HepG2 (cell line): Measurements from ENCODE around the gene OR2B2. TPM values are rescaled to one million over a fixed set of nuclear protein-coding genes. Genes with fewer than 3 reads are reported as not detected.

Source experiments
- CHD2 ChIP-seq: IDR thresholded peaks from 2 replicates; pipeline ENCODE4 v1.6.1; 2011; ENCODE audit warnings: low read depth, low read length, improper control_type of control experiment
- DDIT3 ChIP-seq: sonication (generic); formaldehyde crosslinking; IDR thresholded peaks from 2 replicates; pipeline ENCODE4 v1.4.0; 2020; ENCODE audit warnings: mild to moderate bottlenecking, missing genetic modification reagents
- ERF ChIP-seq: IDR thresholded peaks from 2 replicates; pipeline ENCODE4 v1.6.1; 2018; ENCODE audit warnings: missing biosample characterization, missing genetic modification reagents
- GATA4 ChIP-seq: sonication (generic); IDR thresholded peaks from 2 replicates; pipeline ENCODE4 v1.6.1; 2016; ENCODE audit warnings: antibody characterized with exemption, low read depth, borderline replicate concordance
- HIC2 ChIP-seq: sonication (generic); formaldehyde crosslinking; IDR thresholded peaks from 2 replicates; pipeline ENCODE4 v1.9.0; 2022; ENCODE audit warnings: low read depth, missing genetic modification reagents
- HINFP ChIP-seq: sonication (generic); formaldehyde crosslinking; IDR thresholded peaks from 2 replicates; pipeline ENCODE4 v1.4.0; 2020; ENCODE audit warnings: low read depth, mild to moderate bottlenecking, missing genetic modification reagents
- IKZF5 ChIP-seq: IDR thresholded peaks from 2 replicates; pipeline ENCODE4 v1.6.1; 2018; ENCODE audit warnings: missing genetic modification reagents, mild to moderate bottlenecking, missing compliant biosample characterization
- NONO ChIP-seq, 2 experiments: fragments of 450-650 bp in 1 of 2; sonication (generic) in 1 of 2; formaldehyde crosslinking in 1 of 2; IDR thresholded peaks in 1 of 2; conservative IDR thresholded peaks in 1 of 2; 2 replicates each; pipeline versions ENCODE4 v1.6.1 to v1.8.0; 2017 to 2022; ENCODE audit warnings: mild to moderate bottlenecking in 1 of 2, missing genetic modification reagents in 1 of 2, moderate library complexity in 1 of 2
- RORA ChIP-seq: sonication (generic); formaldehyde crosslinking; IDR thresholded peaks from 2 replicates; pipeline ENCODE4 v1.5.0; 2020; ENCODE audit warnings: mild to moderate bottlenecking, missing genetic modification reagents, moderate library complexity
- SIN3A ChIP-seq: IDR thresholded peaks from 2 replicates; pipeline ENCODE4 v1.6.1; 2011; ENCODE audit warnings: low read depth, mild to moderate bottlenecking, control low read depth, low read length, borderline replicate concordance
- SRSF9 ChIP-seq: fragments of 200-400 bp; formaldehyde crosslinking; IDR thresholded peaks from 2 replicates; pipeline ENCODE4 v1.6.1; 2018; ENCODE audit warnings: borderline replicate concordance, mild to moderate bottlenecking, low read depth, low read length; ENCODE audit not compliant: insufficient read depth, poor library complexity, severe bottlenecking
- TBP ChIP-seq: sonication (generic); formaldehyde crosslinking; IDR thresholded peaks from 2 replicates; pipeline ENCODE4 v1.5.0; 2020; ENCODE audit warnings: missing genetic modification reagents
- ZFAT ChIP-seq: sonication (generic); formaldehyde crosslinking; conservative IDR thresholded peaks from 2 replicates; pipeline ENCODE4 v1.8.1; 2023; ENCODE audit warnings: missing genetic modification reagents, inconsistent platforms
- ZNF17 ChIP-seq: sonication (generic); formaldehyde crosslinking; IDR thresholded peaks from 2 replicates; pipeline ENCODE4 v1.5.0; 2020; ENCODE audit warnings: mild to moderate bottlenecking, missing genetic modification reagents
- ZNF235 ChIP-seq: sonication (generic); formaldehyde crosslinking; IDR thresholded peaks from 2 replicates; pipeline ENCODE4 v1.8.1; 2023; ENCODE audit warnings: mild to moderate bottlenecking, missing genetic modification reagents, borderline replicate concordance
- ZNF264 ChIP-seq: sonication (generic); formaldehyde crosslinking; IDR thresholded peaks from 2 replicates; pipeline ENCODE4 v1.4.0; 2020; ENCODE audit warnings: missing genetic modification reagents
- ZNF280D ChIP-seq: sonication (generic); formaldehyde crosslinking; IDR thresholded peaks from 2 replicates; pipeline ENCODE4 v1.5.1; 2020; ENCODE audit warnings: mild to moderate bottlenecking, missing genetic modification reagents
- ZNF333 ChIP-seq: sonication (generic); formaldehyde crosslinking; IDR thresholded peaks from 2 replicates; pipeline ENCODE4 v1.4.0; 2020; ENCODE audit warnings: mild to moderate bottlenecking, missing genetic modification reagents, borderline replicate concordance
- ZNF510 ChIP-seq: sonication (generic); formaldehyde crosslinking; IDR thresholded peaks from 2 replicates; pipeline ENCODE4 v1.4.0; 2020; ENCODE audit warnings: low read depth, mild to moderate bottlenecking, missing genetic modification reagents
- ZNF878 ChIP-seq: sonication (generic); formaldehyde crosslinking; IDR thresholded peaks from 2 replicates; pipeline ENCODE4 v1.8.1; 2023; ENCODE audit warnings: mild to moderate bottlenecking, missing genetic modification reagents, moderate library complexity
- polyA plus RNA-seq, 8 experiments: library from polyadenylated mRNA; depleted of rRNA in 3 of 8; stranded (reverse) in 7 of 8; unstranded in 1 of 8; fragments of >200 nt; fragmentation: Illumina TruSeq in 4 of 8; extraction: Trizol in 4 of 8; gene quantifications; 2 replicates each; pipeline versions ENCODE4 v1.2.1 to v1.2.3, GENCODE V29; 2011 to 2016; ENCODE audit warnings: low read depth in 4 of 8, missing spikeins in 1 of 8, mixed read lengths in 1 of 8; ENCODE audit not compliant: insufficient read depth in 1 of 8
- total RNA-seq, 5 experiments: library from RNA; depleted of rRNA; stranded (reverse); fragments of >200 nt; fragmentation: Illumina TruSeq; extraction: Trizol; gene quantifications; 2 replicates each; pipeline ENCODE4 v1.2.3, GENCODE V29; 2016; ENCODE audit warnings: low read depth in 1 of 5

The OR2B2 gene
- total and polyA plus RNA-seq, 2 of the 13 experiments (the other 11 are each of a cell fraction or from before 2014, with no cell fraction given) = not detected

- TF ChIP-seq ZNF878 (CRISPR knock-in tag) (peak; percentile 98), ZNF264 (CRISPR knock-in tag) (peak; percentile 50; the same call in 1 of the 2 replicates), SRSF9 (no peak), ZNF17 (no peak; the same call in 1 of the 2 replicates), ZFAT (CRISPR knock-in tag) (peak; percentile 16; the same call in 1 of the 2 replicates), RORA (CRISPR knock-in tag) (no peak), SIN3A (peak; percentile 85), ZNF333 (CRISPR knock-in tag) (0 out of 2 replicates have a peak, but pooled peaks have one; percentile 91), CHD2 (0 out of 2 replicates have a peak, but pooled peaks have one; percentile 56), GATA4 (peak; percentile 94), ZNF235 (peak; percentile 95; the same call in 1 of the 2 replicates), HIC2 (CRISPR knock-in tag) (0 out of 2 replicates have a peak, but pooled peaks have one; percentile 59), HINFP (CRISPR knock-in tag) (peak; percentile 97; the same call in 1 of the 2 replicates), DDIT3 (peak; percentile 45; the same call in 1 of the 2 replicates), ZNF280D (CRISPR knock-in tag) (peak; percentile 86), TBP (CRISPR knock-in tag) (0 out of 2 replicates have a peak, but pooled peaks have one; percentile 93), ERF (peak; percentile 98), ZNF510 (CRISPR knock-in tag) (no peak; the same call in 1 of the 2 replicates), IKZF5 (CRISPR knock-in tag) (no peak; the same call in none of the 2 replicates), NONO (IDR thresholded peaks at IDR 0.05) (no peak), NONO (CRISPR knock-in tag; conservative IDR thresholded peaks at IDR 0.05) (peak; percentile 91)
Observed at GRCh38 chr6:27893059-27893835, 18.9 kb downstream of the OR2B2 start (continued).
